ACHN (cell line): ENCODE data around the gene MINDY4B.

ENCODE experiments used
- DNase-seq: peaks from one replicate; pipeline ENCODE4 v3.0.0-alpha.2; 2015
- in situ Hi-C: cut with HindIII; loops from 2 replicates; pipeline ENCODE4 v1.10.0; 2017; ENCODE audit warnings: low sequenced_read_pairs, low pct_ligation_motif_present, low pct_unique_long_range_greater_than_20kb

The MINDY4B gene

GRCh38 chr3:150905746-150906145 is 507 bp upstream of the MINDY4B start:
- in situ Hi-C loops: loop anchor here (25.0 kb wide), 1 partner anchor 232 kb away; no protein-coding TSS in a partner anchor

GRCh38 chr3:150902988-150903387 is 2.3 kb downstream of the MINDY4B start:
- no peak for DNase-seq
- in situ Hi-C loops: loop anchor here (25.0 kb wide), 1 partner anchor 234 kb away; no protein-coding TSS in a partner anchor

More at GRCh38 chr3:150905746-150906145, 507 bp upstream of the MINDY4B start:
- DNase-seq: no peak

GRCh38 chr3:150901793-150902192 is 3.4 kb downstream of the MINDY4B start:
- no peak for DNase-seq
- in situ Hi-C loops: loop anchor here (25.0 kb wide), 1 partner anchor 236 kb away; no protein-coding TSS in a partner anchor

DNA sequence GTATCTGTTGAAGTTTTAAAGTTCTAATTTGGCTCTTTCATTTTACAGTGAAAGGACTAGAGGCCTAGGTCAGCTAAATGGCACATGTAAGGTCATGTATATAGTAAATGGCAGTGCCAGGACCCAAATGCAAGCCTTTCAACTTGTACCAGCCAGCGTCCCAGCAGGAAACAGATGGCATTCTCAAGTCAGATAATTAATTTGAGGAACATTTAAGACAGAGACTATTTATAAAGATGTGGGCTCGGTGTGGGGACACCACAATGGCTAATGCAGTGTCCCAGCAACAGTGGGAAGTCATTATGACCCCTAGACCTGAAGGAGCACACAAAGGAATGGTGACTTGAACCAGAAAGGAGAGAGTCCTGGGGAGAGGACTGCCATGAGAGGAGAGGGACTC is 6.1 kb downstream of the MINDY4B start:
- in situ Hi-C loops: no loop called here
- no peak for DNase-seq

GRCh38 chr3:150898046-150898754 is 7.0 kb downstream of the MINDY4B start:
- DNase-seq: no peak
- in situ Hi-C loops: no loop called here

DNA sequence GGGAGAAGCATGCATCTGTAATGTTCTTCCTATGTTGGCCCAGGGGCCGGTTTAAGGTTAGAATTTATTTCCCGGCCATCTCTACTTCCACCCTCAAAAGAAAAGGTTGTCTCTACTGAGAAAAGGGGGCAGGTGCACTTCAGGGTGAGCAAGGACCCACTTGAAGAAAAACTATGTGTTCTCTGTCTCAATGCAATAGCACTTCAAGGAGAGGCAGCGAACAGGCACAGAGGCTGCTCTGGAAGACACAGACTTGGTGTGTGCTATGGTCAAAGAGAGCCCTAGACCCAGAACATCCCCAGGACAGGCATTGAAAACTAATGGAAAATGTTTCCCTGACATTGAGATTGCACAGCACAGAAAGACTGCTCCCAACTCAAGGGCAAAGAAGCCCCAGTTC is 7.6 kb downstream of the MINDY4B start:
- no peak for DNase-seq
- in situ Hi-C loops: no loop called here

- DNase-seq: no peak
- in situ Hi-C loops: no loop called here
These were observed 14.4 kb downstream of the MINDY4B start for GRCh38 chr3:150890831-150891230.

GRCh38 chr3:150890295-150890694 is 14.9 kb downstream of the MINDY4B start:
- in situ Hi-C loops: no loop called here
- DNase-seq: no peak

DNA sequence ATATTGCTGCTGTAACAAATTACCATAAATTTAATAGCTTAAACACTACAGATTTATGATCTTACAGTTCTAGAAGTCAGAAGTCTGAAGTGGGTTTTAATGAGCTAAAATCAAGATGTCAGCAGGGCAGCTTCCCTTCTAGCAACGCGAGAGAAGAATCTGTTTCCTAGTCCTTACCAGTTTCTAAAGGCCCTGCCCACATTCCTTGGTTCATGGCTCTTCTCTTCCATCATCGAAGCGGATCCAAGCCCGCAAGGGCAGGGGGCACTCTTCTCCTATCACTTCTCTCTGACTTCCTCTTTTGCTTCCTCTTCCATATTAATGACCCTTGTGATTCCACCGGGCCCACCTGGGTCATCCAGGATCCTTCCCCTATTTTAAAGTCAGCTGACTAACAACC is 16.1 kb downstream of the MINDY4B start:
- no peak for DNase-seq
- in situ Hi-C loops: no loop called here

DNA sequence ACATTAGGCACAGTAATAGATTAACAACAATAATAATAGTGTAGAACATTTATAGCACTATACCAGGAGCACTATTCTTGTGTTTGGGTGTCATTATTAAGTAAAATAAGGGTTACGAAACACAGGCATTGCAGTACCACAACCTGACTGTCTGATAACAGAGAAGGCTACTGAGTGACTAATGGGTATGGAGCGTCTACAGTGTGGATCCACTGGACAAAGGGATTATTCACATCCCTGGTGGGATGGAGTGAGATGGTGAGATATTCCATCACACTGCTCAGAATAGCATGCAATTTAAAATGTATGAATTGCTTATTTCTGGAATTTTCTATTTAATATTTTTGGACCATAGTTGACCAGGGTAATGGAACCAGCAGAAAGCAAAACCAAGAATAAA is 18.2 kb downstream of the MINDY4B start:
- in situ Hi-C loops: no loop called here
- no peak for DNase-seq

- no peak for DNase-seq
- in situ Hi-C loops: no loop called here
These were observed 19.7 kb downstream of the MINDY4B start for GRCh38 chr3:150885535-150885934.

DNA sequence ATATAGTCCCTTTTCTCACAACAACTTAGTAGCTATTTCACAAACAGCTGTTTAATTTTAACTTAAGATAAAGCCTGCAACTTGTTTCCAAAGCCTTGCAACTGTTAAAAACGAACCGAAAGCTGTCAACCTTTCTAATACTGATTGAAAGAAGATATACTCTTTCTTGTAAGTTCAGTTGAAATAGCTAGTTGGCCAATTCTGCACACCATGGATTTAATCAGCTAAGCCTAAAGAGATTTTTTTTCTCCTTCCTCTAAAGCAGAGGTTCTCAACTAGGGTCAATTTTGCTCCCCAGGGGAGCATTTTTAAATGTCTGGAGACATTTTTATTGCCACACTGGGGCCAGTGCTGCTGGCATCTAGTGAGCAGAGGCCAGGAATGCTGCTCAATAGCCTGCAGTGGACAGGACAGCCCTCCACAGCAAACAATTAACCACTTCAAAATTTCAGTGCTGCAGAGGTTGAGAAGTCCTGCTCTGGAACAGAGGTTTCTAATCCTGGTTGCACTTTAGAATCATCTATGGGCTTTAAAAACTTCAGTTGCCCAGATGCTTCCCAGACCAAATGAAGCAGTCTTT is 26.2 kb downstream of the MINDY4B start:
- DNase-seq: no peak
- in situ Hi-C loops: no loop called here

DNA sequence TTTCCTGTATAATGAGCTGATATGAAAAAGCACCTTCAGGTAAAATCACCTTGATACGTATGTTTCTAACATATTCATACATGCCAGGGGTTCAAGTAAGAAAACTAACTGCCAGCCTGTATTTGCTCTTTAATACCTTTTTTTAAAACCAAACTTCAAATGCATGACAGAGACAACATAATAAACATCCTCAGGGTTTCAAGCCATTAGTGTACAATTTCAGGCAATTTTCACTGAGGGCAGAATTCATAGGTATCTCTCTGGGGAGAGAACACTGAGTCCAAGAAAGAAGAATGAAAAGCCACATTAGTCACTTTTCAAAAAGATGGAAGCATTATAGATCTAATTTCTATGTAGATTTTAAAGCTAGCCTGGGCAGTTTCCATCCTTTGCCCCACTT is 26.9 kb downstream of the MINDY4B start:
- no peak for DNase-seq
- in situ Hi-C loops: no loop called here

- no peak for DNase-seq
- in situ Hi-C loops: no loop called here
These were observed 27.9 kb downstream of the MINDY4B start for GRCh38 chr3:150877303-150877702.

DNA sequence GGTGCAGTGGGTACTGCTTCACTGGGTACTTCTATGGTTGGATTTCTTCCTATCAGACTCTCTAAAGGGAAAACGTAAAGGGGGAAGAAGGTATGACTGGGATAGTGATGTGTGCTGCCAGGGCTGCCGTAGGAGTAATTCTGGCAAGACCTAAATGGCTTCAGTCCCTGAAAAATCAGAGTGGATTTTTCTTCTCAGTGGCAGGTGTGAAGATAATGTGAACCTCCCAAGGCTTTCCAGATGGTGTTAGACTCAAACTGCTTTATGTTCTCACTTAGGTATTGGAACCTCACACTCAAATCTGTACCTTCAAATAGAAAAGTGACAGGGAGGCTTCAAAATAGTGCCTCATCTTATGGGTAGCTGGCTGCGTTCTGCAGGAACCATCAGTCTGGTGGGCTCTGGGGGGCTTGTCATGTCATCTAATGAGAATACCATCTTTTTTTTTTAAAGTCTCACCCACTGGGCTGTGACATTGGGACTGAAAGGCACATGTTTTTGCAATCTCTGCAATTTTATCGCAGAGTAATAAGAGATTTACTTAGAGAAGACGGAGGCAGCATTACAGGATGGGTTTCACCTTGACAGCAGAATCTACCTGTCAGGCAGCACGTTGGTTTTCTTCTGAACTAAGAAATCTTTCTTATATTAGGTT is 28.5 kb downstream of the MINDY4B start:
- DNase-seq: no peak
- in situ Hi-C loops: no loop called here

- DNase-seq: no peak
- in situ Hi-C loops: no loop called here
These were observed 29.7 kb downstream of the MINDY4B start for GRCh38 chr3:150875548-150875947.

DNA sequence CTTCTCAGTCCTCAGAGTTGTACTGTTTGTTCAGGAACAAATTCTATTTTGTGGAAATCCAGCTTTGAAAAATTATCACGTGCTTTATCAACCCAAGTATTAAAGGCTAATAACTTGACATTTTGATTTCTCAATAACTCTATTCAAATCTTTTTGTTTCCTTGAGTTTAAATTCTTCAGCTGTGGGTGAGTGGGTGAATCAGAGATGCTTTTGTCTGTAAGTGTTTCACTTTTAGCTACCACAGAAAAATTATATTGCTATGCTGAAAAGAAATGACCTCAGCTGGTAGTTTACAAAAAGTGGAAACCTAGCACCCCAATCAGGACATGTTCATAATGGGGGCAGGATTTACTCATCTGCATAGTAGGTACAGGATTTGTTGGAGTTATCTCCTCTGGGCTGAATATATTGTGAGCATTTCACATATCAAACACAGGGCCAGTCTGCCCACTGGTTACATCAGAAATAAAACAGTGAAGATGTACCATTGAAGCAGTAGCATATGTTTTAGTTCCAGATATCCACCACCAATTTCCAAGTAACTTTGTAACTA is 30.5 kb downstream of the MINDY4B start:
- in situ Hi-C loops: no loop called here
- DNase-seq: no peak

DNA sequence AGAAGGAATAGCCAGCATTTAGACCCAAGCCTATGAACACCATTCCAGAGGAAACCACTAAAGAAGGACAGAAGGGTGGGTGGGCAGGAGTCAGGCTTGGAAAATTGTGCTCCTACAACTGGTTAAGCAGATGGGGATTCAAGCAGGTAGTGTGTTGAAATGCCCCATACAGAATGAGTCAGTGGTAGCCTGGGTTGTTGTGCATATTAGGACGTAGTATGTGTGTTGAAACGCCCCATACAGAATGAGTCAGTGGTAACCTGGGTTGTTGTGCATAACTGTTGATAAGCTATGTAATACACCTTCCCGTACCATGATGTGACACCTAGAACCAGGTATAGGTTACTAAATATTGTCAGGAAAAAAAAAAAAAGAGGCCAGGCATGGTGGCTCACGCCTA is 34.0 kb downstream of the MINDY4B start:
- in situ Hi-C loops: no loop called here
- no peak for DNase-seq

DNA sequence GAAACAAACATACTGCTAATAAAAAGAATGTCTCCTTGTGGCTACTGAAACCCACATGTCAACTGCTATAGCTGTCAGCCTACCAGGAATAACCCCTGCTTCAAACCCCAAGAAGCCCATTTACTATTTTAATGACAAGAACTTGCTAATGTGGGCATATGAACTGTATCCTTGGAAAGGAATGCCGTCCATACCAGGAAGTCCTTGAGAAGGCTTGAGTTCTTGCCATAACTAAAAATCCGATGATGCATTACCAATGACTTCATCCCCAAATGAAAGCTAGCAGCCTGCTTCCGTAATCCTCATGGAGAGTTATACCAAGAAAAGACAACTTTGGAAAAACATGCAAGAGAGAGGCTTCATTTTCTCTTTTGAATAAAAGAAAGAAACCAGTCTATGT is 34.8 kb downstream of the MINDY4B start:
- DNase-seq: no peak
- in situ Hi-C loops: no loop called here
